PFSK-1 (cell line): ENCODE measurements around the gene PROSER2.

Experiments used
- FOXP2 ChIP-seq: optimal IDR thresholded peaks from 2 replicates; pipeline ENCODE3; 2011; ENCODE audit warnings: borderline replicate concordance, control low read depth, inconsistent platforms; ENCODE audit not compliant: insufficient read depth; ENCODE audit errors: extremely low read length, extremely low read depth
- POLR2AphosphoS5 ChIP-seq: IDR thresholded peaks from 2 replicates; pipeline ENCODE4 v1.6.1; 2012; ENCODE audit warnings: low read depth, mild to moderate bottlenecking, control low read depth, low read length, moderate library complexity
- SIN3A ChIP-seq: IDR thresholded peaks from 2 replicates; pipeline ENCODE4 v1.6.1; 2012; ENCODE audit warnings: mild to moderate bottlenecking, low read length, moderate library complexity, borderline replicate concordance; ENCODE audit not compliant: insufficient read depth
- TAF1 ChIP-seq: IDR thresholded peaks from 2 replicates; pipeline ENCODE4 v1.6.1; 2012; ENCODE audit warnings: low read length, control low read depth, borderline replicate concordance; ENCODE audit not compliant: insufficient read depth
- TF ChIP-seq, protein P1 (sequence below), 2 experiments: IDR thresholded peaks; 2 replicates each; pipeline versions ENCODE4 v1.6.1 to v1.8.0; 2011 to 2012; ENCODE audit warnings: low read depth in 2 of 2, low read length in 2 of 2, control low read depth in 1 of 2, inconsistent platforms in 1 of 2, mild to moderate bottlenecking in 1 of 2, moderate library complexity in 1 of 2; ENCODE audit not compliant: insufficient read depth in 1 of 2

Gene PROSER2

DNA sequence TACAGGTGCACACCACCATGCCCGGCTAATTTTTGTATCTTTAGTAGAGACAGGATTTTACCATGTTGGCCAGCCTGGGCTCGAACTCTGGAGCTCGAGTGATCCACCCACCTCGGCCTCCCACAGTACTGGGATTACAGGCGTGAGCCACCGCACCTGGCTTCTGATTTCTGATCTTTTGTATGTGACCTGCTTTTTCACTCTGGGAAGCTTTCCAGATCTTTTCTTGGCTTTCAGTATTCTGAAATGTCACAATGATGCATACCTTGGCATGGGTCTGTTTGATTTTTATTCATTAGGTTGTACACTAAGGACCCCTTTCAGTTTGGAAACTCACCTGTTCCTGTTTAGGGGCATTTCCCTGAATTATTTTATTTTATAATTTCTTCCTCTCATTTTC is 41.6 kb downstream of the PROSER2 start:
- no peak for TF ChIP-seq POLR2AphosphoS5
- no peak for TF ChIP-seq SIN3A
- TF ChIP-seq TAF1, result no peak
- TF ChIP-seq FOXP2, result no peak
- TF ChIP-seq, protein P1, sequence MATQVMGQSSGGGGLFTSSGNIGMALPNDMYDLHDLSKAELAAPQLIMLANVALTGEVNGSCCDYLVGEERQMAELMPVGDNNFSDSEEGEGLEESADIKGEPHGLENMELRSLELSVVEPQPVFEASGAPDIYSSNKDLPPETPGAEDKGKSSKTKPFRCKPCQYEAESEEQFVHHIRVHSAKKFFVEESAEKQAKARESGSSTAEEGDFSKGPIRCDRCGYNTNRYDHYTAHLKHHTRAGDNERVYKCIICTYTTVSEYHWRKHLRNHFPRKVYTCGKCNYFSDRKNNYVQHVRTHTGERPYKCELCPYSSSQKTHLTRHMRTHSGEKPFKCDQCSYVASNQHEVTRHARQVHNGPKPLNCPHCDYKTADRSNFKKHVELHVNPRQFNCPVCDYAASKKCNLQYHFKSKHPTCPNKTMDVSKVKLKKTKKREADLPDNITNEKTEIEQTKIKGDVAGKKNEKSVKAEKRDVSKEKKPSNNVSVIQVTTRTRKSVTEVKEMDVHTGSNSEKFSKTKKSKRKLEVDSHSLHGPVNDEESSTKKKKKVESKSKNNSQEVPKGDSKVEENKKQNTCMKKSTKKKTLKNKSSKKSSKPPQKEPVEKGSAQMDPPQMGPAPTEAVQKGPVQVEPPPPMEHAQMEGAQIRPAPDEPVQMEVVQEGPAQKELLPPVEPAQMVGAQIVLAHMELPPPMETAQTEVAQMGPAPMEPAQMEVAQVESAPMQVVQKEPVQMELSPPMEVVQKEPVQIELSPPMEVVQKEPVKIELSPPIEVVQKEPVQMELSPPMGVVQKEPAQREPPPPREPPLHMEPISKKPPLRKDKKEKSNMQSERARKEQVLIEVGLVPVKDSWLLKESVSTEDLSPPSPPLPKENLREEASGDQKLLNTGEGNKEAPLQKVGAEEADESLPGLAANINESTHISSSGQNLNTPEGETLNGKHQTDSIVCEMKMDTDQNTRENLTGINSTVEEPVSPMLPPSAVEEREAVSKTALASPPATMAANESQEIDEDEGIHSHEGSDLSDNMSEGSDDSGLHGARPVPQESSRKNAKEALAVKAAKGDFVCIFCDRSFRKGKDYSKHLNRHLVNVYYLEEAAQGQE (IDR thresholded peaks at IDR 0.05; ENCODE audit: insufficient read depth in 1 of 2, low read depth in 2 of 2, low read length in 2 of 2), result no peak

DNA sequence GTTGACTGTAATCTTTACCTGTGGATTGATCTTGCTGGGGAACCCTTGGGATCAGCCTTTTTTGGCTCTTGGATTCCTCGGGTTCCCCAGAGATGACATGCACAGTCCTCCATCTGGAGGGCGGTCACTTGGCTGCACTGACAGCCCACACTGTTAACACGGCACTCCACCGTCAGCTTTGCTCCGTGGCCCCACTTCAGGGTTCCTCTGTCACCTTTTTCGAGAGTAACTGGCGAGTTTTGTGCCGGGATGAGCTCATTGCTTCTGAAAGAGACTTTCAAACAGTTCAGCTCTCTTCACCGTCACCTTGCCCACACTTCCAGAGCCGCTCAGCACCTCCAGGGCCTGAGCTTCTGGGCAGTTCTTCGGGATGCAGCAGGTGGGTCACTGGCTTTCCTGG is 42.4 kb downstream of the PROSER2 start:
- TF ChIP-seq FOXP2, result no peak
- no peak for TF ChIP-seq TAF1
- no peak for TF ChIP-seq POLR2AphosphoS5
- TF ChIP-seq, protein P1 (IDR thresholded peaks at IDR 0.05; ENCODE audit: insufficient read depth in 1 of 2, low read depth in 2 of 2, low read length in 2 of 2), result no peak
- no peak for TF ChIP-seq SIN3A

DNA sequence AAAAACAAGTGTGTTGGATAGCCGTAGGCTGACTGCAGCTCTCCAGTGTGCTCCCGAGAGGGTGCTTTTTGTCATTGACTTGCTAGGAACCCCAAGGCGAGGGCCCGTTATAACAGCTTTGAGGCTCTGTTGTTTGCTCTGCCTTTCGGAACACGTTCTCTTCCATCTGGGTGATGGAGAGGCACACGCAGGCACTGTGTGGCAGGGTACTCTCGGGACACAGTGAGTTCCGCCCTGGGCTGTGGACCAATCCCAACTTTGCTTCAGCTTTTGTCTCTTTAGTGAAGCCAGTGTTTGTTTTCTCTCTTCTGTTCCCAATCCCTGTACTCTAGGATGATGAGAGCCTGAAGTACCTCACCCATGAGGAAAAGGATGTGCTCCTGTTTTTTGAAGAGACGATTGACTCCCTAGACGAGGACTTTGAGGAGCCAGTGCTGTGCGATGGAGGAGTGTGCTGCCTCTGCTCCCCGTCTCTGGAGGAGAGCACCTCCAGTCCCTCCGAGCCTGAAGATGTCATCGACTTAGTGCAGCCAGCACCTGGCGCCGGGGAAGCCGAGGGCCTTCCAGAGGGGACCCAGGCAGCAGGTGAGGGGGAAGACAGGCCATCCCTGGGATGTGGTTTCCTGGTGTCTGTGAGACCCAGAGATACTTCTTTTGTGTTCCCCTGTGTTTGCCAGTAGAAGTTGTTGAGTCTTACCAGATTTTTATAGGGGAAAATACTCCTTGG is 43.2 kb downstream of the PROSER2 start:
- TF ChIP-seq SIN3A (no peak), POLR2AphosphoS5 (no peak), FOXP2 (no peak), TAF1 (no peak)
- TF ChIP-seq, protein P1 (IDR thresholded peaks at IDR 0.05; ENCODE audit: insufficient read depth in 1 of 2, low read depth in 2 of 2, low read length in 2 of 2), result no peak

DNA sequence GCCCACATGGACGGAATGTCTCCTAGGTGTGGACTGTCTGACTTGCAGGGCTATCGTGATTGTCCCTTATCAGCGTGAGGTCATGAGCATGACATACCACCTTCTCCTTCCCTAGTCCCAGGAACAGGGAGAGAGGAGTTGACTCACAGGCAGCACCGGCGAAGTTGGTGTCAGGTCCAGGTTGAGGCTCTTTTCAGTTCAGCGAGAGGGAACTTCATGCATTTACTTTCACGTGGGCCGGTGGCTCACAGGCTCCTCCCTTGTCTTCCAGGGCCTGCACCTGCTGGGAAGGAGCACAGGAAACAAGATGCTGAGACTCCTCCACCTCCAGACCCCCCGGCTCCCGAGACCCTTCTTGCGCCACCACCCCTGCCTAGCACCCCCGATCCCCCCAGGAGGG is 46.1 kb downstream of the PROSER2 start:
- TF ChIP-seq TAF1 (no peak), POLR2AphosphoS5 (no peak), SIN3A (no peak), FOXP2 (no peak)
- TF ChIP-seq, protein P1 (IDR thresholded peaks at IDR 0.05; ENCODE audit: insufficient read depth in 1 of 2, low read depth in 2 of 2, low read length in 2 of 2), result no peak
